Activated CD8-positive, alpha-beta memory T cell treated with anti-CD3 and anti-CD28 coated beads, Interleukin-2, amount 50 U/mL, for 4 hours (primary cell): Measurements from ENCODE around the gene RBM17.
"Not testable (repeated sequence)": the region's sequence is repeated elsewhere in the genome, so short reads cannot be mapped to it uniquely, and the experiment has no call there.

Experiments used
- DNase-seq: peaks from one replicate; pipeline ENCODE4 v3.0.0-alpha.2; 2020

Gene RBM17

DNA sequence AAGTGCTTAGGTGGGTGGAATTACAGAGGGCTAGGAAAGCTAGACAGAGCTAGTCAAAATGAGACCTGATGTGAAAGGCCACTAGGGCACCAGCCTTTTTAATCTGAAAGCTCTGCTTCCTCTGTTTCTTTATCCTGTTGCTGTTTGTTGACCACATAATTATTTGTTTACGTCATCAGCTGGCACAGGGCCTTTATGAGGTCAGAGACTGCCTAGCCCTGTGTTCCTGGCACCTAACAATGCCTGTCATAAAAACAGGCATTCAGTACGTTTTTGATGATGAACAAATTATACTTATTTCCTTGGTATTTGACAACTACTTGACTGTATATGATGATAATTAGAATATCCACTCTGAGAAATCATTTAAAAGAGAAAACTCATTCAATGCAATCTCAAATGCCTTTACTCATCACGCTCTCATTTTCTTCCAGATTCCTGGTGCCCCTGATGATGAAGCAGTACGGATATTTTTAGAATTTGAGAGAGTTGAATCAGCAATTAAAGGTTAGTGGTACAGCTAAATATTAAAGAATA, 26.0 kb downstream of the RBM17 start:
- no peak for DNase-seq

DNA sequence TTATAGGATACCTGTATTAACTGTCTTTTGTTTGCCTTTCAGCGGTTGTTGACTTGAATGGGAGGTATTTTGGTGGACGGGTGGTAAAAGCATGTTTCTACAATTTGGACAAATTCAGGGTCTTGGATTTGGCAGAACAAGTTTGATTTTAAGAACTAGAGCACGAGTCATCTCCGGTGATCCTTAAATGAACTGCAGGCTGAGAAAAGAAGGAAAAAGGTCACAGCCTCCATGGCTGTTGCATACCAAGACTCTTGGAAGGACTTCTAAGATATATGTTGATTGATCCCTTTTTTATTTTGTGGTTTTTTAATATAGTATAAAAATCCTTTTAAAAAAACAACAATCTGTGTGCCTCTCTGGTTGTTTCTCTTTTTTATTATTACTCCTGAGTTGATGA, 26.6 kb downstream of the RBM17 start:
- no peak for DNase-seq

DNA sequence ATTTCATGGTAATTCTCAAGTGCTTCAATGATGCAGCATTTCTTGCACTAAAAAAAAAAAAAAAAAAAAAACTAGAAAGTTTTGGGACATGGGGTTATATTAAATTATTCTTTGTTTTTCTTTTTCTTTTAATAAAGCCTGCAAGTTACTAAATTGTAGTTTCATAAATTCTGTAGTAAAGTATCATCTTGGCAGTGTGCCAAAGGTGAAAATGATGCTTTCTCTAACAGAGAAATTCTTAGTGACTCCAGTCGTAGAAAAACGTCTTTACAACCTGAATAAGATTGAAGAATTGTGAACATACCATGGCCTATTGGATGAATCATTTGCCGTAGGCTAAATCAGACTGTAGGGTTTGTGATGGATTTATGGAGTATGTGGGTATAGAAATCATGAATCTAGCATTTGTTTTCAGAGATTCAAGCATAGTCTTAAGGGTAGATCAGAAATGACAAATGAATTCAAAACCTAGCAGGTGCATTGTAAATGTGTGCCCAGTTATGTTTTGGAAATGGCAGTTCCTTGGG, 27.1 kb downstream of the RBM17 start:
- DNase-seq = no peak

DNA sequence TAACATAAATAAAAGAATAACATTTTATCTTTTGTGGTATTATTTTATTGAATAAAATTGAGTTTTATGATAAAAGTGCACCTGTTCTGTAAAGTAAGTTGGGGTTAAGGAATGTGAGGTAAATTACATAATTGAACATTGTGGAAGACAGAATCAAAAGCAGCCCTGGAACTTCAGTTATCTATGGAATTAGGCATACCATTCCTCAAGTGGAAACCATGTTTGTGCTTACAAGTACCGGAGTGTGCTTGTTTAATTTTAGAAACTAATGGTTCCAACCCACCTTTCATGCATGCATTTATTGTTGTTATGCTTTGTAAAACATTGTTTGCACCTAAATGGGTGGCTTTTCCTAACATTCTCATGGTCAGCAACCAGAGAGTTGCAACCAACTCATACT, 28.0 kb downstream of the RBM17 start:
- DNase-seq = no peak

DNA sequence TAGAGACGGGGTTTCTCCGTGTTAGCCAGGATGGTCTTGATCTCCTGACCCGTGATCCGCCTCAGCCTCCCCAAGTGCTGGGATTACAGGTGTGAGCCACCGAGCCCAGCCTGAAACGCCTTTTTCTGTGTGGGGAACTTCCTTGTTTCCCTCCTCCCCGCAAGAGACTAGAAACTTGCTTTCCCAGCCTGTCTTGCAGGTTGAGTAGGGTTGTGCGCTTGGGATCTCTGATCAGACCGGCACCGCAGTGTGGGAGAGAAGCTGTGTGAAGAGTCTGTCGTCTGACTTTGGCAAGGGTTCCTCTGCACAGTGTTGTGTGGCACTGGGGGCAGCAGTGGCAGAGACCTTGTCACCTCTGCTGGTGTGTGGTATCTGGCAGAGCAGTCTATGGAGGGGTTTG, 28.9 kb downstream of the RBM17 start:
- no peak for DNase-seq

DNA sequence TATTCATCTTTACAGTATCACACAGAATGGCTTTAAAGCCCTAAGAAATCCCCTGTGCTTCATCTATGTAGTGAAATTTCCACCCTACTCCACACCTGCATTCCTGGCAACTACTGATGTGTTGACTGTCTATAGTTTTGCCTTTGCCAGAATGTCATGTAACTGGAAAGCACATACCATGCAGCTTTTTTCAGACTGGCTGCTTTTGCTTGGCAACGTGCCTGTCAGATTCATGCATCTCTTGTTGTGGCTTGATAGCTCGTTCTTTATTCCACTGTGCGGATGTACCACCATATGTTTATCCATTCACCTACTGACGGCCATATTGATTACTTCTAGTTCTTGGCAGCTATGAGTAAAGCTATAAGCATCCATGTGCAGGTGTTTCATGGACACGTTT, 30.6 kb downstream of the RBM17 start:
- no peak for DNase-seq

DNA sequence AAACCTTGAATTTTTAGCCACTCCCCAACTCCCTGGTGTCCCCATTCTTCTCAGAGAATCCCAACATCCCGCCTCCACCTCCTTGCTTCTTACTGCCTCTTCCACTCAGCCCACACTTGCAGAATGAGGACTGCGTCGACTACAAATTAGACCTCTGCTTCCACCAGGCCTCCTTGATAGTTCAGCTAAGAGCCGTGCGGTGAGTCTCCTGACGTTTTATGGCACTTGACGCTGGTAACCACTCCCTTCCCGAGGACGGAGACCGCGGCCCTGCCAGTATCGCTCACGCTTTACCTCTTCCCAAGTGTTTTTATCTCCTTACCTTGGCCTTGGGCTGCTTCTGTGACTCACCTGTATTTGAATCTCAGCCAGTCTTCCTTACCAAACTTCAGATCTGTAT, 31.1 kb downstream of the RBM17 start:
- DNase-seq = no peak

DNA sequence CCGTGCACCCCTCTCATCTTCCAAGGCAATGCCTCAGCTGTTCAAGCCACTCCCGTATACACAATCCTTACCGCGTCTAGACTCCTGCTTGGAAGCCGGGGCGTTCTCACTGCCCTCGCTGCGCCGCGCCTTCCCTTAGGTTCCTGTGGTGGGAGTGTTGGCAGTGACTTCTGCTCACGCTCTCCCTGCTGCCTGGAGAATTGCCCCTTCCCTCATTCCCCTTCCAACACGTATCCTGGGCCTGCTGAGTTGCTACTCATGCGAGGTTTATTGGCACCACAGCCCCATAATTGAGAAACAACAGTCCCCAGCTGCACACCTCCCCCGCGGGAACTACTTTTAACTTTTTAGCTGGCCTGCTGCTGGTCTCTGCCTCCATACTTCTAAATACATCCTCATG, 31.9 kb downstream of the RBM17 start:
- no peak for DNase-seq

DNA sequence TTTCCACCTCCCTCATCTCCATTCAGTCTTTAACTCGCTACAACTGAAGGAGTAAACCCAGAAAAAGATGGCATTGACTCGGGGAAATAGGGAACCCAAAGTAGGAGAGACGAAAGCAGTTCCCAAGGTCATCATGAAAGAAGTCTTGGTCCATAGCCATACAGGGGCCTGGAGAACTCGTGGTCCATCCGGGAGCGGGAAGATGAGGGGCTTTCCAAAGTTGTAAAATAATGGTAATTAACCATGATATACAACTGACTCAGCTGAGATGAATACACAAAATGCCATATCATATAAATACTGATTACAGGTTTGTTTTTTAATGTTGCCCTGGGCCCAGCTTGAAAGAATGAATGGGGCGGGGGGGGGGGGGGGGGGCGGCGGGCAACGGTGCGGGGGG, 32.3 kb downstream of the RBM17 start:
- no peak for DNase-seq

DNA sequence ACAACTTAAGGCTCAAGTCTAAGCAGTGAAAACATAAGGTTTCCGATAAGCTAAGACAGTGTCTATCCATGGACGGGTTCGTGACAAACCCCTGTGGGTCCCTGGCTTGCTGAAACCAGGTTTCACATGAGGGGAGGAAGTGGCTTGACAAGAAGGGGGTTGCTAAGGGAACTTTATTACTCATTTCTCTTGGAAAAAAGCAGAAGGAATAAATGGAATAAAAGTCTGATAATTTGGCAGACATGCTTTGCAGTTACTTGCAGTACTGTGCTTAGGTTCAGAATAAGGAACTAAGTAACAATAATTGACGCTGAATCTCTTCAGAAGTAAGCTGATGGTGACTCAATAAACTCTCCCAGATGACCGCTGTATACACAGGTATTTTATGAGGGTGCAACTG, 34.7 kb downstream of the RBM17 start:
- no peak for DNase-seq

DNA sequence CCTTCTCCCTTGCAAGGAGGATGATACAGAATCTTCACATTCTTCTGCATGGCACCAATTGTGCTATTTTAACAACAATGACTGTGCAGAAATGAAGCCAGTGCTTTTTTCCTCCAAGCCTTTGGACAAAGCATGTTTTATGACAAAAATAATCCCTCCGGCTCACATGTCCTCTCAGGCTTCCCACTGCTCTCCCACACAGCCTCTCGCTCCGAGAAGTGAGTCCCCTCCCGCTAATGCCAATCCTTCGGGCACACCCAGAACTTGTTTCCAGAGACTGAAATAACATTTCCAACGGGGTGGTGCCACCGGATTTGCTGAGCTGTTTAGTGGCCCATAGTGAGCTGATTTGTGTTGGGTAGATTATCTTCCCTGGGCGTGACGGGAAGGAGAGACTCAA, 35.8 kb downstream of the RBM17 start:
- DNase-seq = no peak

DNA sequence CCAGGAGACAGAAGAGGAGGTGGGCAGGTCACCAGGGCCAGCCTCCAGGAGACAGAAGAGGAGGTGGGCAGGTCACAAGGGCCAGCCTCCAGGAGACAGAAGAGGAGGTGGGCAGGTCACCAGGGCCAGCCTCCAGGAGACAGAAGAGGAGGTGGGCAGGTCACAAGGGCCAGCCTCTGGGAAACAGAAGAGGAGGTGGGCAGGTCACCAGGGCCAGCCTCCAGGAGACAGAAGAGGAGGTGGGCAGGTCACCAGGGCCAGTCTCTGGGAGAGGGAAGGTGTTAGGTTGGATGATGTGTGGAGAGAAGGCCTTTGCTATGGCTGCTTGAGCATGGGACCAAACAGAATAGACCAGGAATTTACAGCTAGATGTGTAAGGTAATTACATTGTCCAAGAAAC, 38.6 kb downstream of the RBM17 start:
- DNase-seq = not testable (repeated sequence)

DNA sequence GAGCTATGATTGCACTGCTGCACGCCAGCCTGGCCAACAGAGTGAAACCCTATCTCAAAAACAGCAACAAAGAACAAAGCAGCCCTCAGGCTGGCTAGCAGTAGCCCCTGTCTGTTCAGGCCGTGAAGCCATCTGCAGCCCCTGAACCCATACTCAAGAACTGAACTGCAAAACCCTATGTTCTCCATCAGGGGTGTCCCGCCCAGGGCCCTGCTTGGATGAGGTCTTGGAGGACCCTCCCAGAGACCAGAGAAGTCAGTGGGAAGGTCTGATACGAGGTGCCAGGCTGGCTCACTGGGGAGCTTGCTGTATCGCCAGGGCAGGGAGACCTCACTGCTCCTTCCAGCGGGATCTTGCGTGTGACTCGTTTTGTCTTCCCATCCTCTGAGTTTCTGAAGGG, 39.3 kb downstream of the RBM17 start:
- no peak for DNase-seq

DNA sequence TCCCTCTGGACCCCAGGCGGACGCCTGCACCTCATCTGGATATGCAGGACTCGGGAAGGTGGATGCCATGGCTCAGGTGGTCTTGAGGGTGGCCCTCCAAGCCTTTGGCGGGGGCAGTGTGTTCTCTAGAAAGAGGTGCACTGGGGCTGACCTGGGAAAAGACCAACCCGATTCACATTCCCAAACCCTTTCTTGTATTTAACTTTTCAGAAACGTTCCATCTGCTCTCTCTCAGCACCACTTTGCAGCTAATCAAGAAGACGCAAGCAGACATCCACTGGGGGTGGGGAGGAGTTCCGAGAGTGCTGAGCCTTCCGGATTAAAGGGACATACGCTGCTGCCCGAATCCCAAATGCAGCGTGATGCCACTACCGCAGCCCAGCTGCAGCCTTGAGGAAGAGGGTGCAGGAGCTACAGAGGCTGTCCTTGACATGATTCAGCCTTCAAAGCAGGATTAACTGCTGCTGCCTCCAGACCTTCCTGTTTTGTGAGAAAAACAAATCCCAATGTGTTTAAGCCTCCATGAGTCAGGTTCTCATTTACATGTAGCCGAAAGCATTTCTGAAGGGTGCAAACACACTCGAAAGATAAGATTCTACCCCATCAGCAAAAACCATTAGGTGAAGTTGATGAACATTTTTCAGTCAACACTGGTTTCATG, 39.9 kb downstream of the RBM17 start:
- no peak for DNase-seq

DNA sequence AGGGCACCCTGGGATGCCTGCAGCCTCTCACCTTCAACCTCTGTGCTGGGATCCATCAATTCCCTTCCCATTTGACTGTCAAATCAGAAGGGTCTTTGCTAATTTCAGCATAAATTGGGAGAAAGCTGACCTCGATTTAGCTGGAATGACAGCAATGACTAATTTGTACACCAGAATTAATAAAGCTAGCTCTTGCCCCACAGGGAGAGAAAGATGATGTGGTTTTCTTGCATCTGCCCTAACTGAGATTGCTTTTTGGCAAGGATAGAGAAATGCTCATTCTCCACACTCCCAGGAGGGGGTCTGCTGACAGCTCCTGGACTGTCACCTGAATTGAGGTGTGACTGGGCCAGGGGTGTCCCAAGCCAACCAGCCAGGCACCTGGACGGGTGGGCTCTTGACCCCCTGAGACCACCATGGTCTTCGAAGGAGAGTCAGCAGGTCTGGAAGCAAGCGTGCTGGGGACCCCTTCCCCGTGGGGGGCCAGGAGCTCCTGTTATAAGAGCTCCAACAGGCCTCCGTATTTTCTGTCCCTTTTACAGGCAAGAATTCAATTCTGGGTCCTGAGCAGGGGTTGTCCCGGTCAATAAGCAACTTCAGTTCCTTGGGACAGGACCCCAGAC, 42.1 kb downstream of the RBM17 start:
- DNase-seq = no peak

DNA sequence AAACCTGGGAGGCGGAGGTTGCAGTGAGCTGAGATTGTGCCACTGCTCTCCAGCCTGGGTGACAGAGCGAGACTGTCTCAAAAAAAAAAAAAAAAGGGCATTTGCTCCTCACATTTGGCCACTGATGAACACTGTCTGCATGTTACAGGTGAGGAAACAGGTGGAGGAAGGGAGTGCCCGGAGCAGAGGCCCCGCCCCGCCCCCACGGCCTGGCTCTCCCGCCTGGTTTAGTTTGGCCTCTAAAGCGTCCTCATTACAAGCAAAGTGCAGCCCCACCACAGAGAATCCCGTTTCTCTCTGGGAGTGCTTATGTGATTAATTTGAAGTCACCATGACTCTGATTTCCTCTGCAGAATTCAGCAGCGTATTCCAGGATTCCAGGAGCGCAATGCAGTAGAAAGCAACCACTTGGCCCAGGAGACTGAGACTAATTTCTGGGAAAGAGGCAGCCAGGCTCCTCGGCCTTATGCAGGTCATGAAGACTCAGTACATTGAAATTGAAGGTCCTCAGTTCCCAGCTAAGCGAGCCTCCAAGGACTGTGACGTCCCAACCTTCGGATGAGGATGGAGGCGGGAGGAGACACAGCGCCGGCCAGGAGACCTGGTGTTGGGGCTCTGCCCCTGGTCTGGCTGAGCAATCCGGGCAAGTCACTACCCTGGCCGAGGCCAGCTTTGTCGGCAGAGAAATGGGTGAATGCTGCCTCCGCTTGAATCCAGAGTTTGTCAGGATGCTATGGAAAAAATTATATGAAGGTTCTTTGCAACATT, 44.7 kb downstream of the RBM17 start:
- no peak for DNase-seq

DNA sequence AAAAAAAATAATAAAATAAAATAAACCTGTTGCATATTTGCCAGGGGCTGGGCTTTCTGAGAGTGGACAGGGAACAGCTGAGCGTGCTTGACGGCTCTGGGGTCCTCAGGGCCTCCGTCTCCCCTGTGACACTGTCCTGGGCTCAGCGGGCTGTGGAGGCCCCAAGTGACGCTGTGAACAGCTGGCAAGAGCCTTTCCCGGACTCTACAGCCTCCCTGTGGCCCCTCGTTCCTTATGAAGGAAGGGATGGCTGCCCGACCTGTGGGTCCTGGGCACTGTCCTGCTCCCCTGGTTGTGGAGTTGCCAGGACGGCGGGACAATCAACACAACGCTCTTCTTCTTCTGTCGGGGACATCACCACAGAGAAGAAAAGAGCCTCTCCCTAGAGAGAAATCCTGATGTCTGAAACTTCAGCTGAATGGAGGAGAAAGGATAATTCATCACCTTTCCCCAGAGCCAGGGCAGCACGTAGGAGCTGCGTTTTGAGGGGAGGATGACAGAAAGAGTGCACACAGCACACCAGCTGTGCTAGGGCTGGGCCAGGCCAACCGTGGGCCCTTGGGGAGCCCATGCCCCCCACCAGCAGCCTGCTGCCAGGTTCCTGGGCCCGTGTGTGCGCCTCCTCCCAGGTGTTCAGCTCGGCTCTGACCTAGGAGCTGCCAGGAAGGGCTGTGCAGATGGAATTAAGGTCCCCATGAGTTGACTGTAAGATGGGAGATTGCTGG, 45.4 kb downstream of the RBM17 start:
- no peak for DNase-seq

DNA sequence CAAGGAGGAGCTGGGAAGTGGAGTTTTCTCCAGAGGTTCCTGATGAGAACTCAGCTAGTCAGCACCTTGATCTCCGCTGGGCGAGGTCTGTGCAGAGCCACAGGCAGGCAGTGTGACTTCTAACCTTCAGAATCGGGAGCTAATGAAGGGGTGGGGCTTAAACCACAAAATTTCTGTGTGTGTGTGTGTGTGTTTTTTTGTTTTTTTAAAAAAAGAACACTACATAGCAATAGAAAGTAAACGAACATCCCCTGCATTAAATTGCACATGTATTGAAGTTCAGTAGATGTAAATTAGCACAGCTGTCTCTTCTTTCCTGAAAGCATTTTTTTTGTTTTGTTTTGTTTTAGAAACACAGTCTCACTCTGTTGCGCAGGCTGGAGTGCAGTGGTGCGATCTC, 46.2 kb downstream of the RBM17 start:
- no peak for DNase-seq

DNA sequence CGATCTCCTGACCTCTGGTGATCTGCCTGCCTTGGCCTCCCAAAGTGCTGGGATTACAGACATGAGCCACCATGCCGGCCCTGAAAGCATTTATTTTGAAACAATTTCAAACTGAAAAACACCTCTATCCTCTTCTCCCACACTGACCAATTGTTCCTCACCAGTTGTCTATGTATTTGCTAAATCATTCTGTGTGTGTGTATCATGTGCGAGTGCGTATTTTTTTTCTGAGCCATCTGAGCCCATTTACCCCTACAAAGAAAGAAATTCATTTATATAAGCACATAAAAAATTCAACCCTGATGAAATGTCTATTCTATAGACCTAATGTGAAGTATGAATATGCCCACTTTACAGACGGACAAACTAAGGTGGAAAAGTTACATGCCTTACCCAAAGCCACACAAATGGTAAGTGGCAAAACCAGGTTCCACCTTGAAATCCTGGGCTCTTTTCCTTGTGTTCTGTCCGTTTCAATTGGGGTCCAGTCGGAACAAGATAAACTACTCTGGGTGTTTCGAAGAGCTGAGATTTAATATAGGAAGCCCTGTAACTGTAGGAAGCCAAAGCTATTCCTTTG, 46.8 kb downstream of the RBM17 start:
- DNase-seq = no peak

DNA sequence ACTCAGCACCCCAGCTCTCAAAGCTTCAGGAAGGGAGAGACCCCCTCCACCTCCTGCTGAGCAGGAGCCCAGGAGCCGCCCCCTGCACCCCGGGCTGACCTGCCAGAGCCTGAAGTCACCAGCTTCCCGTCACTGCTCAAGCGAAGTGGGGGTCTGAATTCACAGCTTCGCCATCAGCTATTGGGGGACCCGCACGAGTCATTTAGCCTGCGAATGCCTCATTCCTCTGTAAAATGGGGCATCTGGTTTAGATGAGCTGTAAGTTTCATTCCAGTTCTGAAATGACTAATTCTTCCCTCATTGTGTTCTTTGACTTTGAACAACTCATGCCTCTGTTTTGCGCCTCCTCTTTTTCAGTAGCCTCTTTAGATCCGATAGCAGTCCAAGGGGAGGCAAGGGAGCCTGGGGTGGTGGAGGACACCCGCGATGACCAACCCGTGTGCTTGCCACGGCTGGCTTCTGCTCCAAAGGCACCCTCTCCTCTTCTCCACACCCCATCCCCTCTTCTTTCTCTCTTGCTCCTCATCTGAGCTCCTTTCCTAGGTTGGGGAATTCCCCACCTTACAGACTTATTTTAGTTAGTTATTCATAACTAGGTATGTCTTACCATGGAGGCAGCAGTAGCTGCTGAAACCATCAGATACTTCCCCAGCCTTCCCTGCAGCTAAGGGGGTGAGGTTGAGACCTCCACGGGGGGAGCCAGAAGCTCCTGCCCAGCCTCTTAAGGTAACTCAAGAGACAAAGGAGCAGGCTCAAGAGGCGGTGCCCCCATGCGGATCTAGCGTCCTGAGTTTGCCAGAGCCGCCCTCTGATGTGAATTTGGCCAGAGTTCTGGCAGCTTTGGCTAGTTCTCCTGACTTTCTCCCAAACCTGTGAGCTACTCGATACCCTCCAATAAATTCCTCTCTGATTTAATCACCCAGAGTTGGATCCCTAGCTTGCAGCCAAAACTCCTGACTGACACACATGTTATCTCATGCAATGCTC, 47.7 kb downstream of the RBM17 start:
- no peak for DNase-seq

DNA sequence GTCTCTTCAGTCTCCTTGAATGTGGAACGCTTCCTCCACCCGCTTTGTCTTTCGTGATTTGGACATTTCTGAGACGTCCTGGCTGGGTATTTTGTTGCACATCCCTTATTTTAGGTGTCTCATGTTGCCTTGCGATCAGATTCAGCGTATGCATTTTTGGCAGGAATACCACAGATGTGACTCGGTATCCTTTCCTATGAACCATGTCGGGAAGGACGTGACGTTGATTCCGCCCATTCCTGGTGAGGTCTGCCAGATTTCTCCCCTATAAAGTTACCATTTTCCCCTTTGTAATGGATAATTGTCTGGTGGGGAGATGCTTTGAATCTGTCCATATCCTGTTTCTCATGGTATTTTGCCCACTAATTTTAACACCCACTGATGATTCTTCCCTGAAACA, 49.6 kb downstream of the RBM17 start:
- no peak for DNase-seq

DNA sequence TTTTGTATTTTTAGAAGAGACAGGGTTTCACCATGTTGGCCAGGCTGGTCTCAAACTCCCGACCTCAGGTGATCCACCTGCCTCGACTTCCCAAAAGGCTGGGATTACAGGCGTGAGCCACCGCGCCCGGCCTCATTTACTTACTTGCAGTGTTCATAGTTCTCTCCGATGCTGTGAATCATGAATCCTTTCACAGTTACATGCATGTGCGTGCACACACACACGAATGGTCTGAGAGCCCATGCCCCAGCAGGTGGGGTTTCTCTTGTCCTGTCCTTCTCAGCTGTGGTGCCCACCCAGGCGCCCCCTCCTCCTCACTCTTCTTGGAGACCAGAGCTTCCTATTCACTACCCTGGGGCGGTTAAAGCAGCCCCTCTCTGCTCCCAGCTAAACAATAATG, 50.6 kb downstream of the RBM17 start:
- DNase-seq = no peak
